CD4-positive, alpha-beta T cell treated with Interleukin-4 for 1 hour (primary cell): ENCODE data around the gene TBXA2R.
"Not testable (repeated sequence)": the region's sequence is repeated elsewhere in the genome, so short reads cannot be mapped to it uniquely, and the experiment has no call there.

Source experiments
- DNase-seq, 2 donors: peaks; one replicate each; pipeline ENCODE4 v3.0.0-alpha.2; 2020 to 2022

The TBXA2R gene

DNA sequence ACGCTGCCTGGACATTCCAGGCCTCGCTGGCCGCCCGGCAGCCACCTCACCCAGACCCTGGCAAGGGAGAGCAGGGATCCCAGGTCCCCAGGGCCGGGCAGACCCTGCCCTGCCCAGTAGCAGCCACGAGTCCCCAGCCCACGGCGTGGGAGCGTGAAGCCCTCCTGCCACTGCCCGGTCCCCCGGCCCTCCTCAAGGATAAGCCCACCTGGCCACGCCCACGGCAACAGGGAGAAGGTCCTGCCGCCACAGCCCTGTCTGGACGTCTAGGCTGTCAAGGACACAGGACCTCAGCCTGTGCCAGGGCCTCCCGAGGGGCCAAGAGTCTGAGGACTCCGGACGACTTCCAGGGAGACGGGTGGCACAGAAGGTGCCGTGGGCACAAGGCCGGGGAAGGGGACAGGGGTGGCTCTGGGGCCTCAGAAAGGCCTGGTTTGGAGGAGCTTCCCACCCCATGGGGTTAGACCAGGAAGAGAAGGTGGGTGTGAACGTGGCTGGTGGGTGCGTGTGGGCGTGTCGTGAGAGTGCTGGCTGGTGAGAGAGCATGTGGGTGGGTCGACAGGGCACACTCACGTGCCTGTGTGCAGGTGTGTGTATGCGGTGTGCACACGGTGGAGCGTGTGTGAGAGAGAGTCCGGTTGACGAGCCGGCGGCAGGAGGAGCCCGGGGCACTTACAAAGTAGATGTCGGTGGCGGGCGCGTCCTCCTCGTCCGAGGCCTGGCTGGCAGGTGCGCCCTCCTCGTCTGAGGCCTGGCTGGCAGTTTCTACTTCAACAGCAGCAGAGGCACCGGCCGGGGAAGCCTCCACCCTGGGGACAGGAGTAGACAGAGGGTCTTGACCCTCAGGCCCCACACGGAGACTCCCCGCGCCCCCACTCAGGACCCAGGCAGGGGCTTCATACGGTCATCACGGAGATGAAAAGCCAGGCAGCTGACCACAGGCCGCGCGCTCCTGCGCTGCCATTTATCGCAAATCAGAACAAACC lies 31.8 kb upstream of the TBXA2R start:
- no peak for DNase-seq

DNA sequence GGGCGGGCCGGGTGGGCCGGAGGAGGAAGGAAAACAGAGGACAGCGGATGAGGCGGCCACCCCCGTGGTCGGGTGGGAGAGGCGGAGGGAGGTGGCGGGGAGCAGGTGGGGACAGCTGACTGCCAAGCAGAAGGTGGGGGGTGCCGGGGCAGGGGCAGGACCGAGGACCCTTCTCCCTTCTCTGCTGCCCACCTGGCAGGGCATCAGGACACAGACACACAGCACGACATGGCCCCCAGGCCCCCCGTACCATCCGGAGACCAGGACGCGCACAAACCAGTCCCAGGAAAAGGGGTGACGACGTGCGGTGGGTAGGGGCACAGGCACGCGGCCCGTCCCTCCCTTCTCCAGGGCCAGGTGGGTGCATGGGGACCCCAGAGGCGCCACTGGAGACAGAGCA lies 30.9 kb upstream of the TBXA2R start:
- DNase-seq = no peak

DNA sequence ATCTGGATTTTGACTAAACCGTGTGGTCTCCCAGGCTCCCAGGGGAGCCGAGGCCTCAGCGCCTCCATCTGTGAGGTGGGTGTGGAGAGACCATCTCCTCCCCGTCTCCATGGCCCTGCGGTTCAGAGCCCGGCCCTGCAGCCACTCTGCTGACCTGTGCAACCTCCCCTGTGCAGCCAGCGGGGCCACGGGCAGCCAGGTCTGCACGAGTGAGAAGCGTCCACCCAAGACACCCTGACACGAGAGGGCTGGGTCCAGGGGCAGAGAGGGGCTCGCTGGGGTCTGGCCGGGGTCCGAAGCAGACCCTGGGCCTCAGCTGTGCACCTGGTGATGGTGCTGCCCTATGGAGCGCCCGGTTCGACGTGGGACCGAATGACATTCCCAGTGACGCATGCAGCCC lies 30.3 kb upstream of the TBXA2R start:
- DNase-seq = no peak

DNA sequence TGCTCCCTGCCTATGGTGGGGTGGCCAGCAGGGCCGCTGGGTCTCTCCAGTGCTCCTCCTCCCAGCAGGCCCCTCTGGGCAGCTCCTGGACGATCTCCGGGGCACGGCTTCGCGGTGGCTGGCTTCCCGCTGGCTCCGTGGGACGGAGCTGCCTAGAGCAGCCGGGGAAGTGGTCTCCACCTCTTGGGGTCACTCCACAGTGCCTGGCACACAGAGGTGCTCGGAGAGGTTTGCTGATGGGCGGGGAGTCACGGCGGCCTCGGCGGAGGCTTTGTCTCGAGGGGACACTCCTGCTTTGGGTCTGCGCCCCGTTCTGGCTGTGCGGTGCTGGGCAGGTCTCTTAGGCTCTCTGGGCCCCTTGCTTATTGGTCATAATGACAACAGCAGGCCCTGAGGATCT lies 29.8 kb upstream of the TBXA2R start:
- DNase-seq = no peak

DNA sequence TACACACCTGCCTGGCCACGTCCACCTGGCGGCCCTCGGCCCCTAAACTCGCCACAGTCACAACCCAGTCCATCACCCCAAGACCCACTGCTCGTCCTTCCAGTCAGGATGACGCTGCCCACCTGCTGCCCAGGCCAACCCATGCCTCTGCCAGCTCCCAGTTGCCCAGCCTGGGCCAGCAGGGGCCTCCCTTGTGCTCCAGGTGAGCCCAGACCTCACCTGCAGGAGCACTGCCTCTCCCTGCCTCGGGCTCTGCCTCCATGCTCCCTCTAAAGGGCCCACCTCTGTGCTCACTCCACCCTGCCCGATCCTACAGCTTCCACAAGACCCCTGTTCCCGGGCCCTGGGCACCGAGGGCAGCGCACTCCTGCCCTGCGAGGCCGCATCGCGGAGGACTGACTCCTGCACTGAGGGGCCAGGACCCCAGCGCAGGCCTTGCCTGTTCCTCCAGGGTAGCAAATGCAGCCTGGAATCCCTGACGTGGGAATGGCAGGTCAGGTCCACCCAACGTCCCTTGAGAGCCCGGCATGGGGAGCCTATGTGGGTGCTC lies 27.9 kb upstream of the TBXA2R start:
- DNase-seq = no peak

DNA sequence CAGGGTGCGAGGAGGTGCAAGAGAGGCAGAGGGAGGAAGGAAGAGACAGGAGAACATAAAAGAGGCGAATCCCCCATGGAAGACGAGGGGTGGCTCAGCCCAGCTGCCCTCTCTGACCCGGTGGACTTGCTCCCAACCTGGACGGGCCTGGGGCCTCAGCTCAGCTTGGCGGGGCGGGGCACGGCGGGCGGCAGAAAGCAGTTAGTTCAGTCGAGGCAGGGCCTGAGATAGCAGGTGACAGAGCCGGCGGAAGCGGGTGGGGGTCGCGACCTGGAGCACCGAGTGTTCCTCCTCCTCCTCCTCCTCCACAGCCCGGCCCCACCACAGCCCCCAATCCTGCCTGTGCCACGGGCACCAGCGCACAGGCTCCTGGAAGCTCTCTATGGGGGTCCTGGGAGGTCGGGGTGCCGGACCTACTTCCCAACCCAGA lies 26.9 kb upstream of the TBXA2R start:
- DNase-seq = no peak

DNA sequence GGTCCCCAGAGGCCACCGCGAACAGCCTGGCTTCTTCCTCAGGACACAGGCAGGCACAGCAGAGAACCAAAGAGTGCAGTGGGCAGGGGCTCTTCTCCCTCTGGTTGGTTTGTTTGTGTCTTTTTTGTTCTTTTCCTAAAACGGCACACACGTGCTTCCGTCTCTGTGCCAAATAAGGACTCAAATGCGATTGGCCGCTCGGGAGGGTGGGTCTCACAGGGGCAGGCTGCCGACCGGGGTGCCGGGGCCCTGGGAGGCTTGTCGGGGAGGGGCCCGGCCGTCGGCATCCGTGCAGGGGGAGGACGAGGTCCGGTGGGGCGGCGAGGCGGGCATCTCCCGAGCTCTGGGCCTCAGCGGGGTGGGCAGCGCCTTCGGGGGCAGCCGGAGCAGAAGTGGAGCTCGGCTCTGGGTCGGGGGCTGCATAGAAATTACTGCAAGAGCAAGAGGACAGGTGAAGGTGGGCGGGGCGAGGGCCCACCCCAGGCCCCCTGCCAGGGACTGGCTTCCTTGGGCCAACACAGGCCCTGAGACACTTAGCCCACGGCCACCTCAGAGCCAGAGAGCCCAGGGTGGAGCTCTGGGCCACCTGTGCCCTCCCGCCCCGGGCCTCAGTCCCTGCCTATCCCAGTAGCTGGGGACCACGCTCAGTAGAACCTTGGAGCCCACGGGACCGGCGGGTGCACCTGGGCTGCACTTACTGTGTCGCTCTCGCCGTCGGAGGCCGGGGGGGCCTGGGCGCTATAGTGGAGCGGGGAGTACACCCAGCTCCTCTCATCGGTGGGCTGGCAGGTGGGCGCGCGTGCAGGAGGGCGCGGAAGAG lies 26.3 kb upstream of the TBXA2R start:
- no peak for DNase-seq

DNA sequence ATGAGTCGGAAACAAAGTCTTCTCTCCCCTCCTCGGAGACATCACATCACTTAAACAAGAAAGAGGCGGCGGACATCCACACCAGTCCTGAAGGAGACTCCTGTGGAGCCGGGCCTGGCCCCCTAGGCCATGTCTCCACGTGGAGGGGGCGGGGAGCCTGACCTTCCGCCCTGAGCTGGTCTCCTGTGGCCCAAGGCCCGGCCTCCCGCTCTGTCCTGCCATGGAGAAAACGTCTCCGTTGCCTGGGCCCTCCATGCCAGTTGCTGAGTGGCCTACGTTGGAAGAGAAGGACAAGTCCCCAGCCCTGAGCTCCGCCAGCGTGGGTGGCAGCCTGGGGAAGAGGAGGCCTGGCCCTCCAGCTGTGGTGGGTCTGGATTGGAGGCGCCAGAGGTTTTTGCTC lies 25.4 kb upstream of the TBXA2R start:
- no peak for DNase-seq

DNA sequence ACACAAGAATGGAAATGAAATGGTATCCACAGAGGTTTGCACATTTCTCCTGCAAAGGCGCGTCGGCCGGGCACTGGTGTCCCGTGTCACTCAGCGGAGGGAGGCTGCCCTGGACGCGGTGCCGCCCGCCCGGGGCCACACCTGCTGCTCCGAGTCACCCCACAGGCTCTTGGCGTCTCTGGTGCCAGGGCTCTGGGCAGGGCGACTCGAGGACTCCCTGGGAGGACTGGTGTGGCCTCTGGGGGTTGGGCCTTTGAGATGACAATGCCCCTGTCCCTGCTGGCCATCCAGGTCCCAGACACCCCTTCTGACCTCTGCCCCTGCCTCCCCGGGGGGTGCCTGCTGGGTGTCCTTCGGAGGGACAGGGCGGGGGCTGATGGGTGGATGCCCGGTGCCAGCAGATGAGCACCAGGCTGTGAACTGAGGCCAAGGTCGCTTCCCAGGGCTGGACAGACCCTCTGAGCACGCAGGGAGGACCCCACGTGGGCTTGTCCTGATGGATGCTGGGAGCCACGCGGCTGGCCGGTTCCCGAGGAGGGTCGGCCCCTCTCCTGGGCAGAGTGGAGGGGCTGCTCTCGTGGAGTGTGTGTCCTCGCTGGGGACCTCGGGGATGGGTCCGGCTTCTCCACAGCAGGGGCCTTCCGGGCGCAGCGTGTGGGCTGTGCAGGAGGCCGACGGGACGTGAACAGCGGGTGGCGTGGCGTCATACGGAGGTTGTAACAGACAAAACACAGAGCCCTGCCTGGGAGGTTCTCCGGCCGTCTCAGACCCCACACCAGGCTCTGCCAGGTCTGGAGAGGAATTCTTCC lies 24.6 kb upstream of the TBXA2R start:
- no peak for DNase-seq

DNA sequence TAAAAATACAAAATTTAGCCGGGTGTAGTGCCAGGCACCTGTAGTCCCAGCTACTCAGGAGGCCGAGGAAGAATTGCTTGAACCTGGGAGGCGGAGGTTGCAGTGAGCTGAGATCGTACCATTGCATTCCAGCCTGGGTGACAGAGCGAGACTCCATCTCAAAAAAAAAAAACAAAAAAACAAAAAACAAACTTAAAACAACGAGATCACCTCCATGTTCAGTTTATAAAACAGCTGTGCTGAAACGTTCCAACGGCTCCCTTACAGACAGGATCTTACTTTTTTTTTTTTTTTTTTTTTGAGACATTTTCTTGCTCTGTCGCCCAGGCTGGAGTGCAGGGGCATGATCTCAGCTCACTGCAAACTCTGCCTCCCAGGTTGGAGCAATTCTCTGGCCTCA lies 22.1 kb upstream of the TBXA2R start:
- not testable (repeated sequence) for DNase-seq

DNA sequence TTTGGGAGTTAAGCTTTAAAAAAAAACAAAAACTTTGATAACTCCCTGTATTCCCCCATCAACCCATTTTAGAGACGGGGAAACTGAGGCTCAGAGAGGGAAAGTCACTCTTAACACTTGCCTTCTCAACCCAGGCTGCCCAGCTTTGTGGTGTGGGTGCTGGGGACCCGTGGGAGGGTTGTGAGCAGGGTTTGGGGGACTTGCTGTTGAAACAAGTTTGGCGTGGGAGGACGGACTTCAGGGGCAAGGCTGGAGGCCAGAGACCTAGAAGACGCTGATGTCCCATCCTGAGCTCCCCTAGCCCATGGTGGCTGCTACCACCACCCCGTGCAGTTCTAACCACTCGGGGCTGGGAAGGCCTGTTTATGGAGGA lies 20.7 kb upstream of the TBXA2R start:
- DNase-seq = no peak

DNA sequence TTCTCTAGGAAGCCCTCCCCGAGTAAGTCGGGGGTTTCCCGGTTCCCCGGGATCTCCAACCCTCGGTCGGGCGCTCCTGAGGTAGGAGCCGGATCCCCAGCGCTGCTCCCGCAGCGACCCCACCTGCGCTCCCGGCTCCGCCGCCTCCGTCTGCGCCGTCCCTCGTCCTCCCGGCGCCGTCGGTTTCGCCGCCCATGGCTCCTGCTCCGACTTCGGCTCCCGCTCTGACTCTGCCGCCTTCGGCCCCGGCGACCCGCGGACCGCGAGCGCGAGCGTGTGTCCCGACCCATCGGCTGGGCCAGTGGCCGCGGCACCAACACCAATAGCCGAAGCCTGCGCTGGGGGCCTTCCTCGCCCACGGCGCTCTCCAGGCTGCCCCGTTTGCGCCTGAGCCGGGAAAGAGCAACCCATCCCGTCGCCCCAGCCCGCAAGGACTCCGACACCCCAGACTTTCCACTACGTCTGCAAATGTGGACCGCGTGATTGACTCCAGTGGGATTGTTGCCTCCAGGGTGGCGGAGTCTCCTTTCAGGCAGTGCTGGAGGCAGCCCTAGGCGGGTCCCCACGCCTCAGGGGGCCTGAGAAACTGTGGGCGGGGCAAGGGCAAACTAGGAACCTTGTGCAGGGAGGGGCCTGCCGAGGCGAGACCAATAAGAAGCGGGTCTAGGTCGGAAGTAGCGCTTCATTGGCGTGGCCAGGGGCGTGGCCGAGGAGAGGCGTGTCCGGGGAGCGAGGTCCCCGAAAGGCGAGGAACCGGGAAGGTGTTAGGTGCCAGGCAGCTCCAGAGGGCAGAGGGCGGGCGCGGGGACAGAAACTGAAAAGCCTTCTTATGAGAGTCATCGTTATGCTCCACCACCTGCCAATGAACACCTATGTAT lies 20.0 kb upstream of the TBXA2R start, which contains the start of gene CACTIN:
TSS of gene CACTIN (minus strand) at position 318 of the 878 bp plus-strand sequence. CDS start at position 290, 28 bp downstream.
- peak; percentile 98 to 99 for DNase-seq

DNA sequence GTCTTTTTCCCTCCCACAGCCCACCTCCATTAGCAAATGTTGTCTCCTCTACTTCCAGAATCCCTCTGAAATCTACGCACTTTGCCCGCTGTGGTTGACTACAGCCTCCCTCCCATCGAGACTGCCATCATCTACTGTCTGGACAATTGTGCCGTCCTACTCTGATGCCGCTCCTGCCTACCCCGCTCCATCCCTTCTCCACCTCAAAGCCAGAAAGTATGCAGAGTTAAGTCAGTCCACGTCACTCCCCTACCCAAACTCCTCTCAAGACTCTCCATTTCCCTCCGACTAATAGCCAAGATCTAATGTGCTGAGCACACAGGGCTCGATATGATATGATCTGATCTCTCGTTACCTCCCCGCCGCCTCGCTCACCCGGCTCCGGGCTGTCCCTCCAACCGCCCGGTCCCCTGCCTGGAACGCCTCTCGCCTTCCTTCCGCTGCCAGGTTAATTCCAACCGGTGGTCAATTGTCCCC lies 19.4 kb upstream of the TBXA2R start:
- DNase-seq = no peak

DNA sequence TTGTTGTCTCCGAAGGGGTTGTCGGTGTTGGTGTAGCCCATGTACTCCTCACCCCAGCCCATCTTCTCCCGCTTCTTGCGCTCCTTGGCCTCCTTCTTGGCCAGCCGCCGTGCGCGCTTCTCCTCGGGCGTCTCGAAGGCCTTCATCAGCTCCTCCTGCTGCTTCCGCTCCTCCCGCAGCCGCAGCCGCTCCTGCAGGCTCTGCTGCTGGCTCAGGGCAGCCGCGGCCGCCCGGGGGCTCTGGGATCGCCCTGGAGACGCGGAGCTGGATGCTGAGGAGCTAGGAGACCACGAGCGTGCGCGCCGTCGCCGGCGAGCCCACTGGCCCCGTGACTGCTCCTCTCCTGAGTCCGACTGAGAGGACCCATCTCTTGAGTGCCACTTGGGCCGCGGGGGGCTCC lies 17.0 kb upstream of the TBXA2R start:
- no peak for DNase-seq

DNA sequence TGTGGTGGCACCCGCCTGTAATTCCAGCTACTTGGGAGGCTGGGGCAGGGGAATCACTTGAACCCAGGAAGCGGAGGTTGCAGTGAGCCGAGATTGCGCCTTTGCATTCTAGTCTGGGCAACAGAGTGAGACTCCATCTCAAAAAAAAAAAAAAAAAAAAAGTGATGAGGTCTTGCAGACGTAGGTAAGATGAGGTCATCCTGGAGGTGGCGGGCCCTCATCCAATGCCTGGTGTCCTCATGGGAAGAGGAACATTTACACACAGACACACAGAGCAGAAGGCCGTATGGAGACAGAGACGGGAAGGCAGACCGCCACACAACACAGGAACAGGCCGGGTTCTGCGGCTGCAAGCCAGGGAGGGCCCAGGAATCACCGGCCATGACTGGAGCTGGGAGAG lies 15.5 kb upstream of the TBXA2R start:
- DNase-seq = no peak

DNA sequence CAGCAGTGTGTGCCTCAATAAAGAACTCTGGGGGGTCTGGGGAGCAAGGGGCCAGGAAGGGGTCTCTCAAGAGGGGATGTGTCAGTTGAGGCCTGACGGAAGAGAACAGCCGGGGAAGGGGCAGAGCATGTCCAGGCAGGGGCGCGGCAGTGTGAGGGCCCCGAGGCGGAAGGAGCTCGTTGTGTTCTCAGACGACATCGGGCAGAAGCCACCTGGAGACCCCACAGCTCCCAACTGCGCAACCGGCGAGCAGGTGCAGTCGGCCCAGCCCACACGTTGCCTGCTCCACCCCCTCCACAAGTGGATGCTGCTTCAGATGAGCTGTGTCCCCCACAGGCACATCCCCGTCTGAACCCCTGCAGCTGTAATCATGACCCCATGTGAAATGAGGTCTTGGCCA lies 15.0 kb upstream of the TBXA2R start:
- DNase-seq = no peak

DNA sequence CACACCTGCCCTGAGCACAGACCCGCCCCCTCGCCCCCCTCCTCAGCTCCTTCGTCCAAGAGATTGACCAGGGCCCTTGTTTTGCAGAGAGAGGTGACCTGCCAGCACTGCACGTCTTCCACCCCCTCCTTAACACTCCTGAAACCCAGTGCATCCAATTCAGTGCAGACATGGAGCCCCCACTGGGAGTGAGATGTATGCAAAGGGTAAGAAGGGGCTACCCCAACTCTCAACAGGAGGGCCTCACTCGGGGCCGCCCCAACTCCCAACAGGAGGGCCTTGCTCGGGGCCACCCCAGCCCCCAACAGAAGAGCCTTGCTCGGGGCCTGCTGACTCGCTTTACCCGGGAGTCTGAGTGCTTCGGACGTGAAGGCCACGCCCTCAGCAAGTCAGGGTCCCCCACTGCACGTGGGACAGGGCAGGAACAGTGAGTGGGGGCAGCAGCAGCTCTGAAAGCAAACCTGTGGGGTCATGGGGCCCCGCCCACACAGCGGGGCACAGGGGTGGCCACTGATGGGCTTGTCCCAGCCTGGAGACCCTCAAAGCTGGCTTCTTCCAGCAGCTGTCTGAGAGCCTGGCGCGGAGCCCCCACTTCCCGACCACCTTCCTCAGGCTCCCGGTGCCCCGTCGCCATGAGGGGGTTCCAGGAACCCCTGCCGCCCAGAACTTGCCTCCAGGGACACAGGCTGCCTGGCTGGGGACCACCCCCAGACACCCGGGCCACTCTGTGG lies 14.3 kb upstream of the TBXA2R start:
- DNase-seq = no peak

DNA sequence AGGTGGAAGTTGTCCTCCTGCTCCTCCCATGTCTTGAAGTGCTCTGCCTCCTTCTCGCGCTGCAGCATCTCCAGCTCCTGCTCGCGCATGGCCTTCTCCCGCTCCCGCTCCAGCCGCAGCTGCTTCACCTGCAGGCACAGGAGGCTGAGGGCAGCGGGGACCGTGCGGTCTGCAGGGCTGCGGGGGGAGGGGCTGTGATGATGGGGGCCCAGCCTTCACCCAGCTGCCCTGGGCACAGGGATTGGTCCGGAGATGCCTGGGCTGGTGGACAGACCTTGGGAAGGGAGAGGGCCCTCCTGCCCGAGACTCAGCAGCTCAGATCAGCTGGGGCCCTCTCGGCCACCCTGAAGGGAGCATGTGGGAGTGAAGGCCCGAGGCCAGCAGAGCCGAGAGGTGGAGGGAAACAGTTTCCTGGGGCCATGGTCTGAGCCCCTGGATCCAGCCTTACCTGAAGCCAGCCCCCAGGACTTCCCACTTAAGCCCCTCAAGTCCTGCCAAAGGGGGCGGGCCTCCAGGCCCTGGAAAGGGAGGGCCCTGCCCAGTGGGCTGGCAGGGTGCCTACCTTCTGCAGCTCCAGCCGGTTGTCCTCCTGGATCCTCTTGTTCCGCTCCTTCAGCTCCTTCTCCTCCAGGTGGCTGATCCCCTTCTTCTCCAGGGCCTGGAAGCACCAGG lies 13.6 kb upstream of the TBXA2R start:
- no peak for DNase-seq

DNA sequence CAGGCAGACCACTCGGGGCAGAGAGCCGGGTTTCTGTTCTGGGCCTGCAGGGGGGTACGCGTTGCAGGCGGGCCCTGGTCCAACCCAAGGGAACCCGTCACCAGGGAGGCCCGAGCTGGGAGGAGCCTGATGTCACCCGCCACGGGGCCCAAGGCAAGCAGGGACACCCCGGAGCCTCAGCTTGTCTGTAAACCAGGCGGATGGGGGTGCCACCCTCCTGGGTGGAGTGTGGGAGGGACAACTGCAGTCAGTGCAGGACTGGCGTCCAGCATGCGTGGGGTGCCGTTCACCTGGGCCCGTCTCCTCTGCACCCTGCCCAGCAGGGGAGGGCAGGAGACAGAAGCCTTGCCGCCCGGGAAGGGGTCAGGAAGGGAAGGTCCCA lies 12.9 kb upstream of the TBXA2R start:
- DNase-seq = no peak
